Ramos (cell line): Measurements from ENCODE around the gene AFDN.

Source experiments
- in situ Hi-C: fragments of 300-500 bp; cut with MboI; formaldehyde crosslinking; loops from one replicate; pipeline ENCODE4 v1.14.3; 2022; ENCODE audit warnings: low sequenced_read_pairs; ENCODE audit not compliant: unreplicated experiment

The AFDN gene

GRCh38 chr6:167937301-167937700 is 110.6 kb downstream of the AFDN start:
- in situ Hi-C loops, result no loop called here

DNA sequence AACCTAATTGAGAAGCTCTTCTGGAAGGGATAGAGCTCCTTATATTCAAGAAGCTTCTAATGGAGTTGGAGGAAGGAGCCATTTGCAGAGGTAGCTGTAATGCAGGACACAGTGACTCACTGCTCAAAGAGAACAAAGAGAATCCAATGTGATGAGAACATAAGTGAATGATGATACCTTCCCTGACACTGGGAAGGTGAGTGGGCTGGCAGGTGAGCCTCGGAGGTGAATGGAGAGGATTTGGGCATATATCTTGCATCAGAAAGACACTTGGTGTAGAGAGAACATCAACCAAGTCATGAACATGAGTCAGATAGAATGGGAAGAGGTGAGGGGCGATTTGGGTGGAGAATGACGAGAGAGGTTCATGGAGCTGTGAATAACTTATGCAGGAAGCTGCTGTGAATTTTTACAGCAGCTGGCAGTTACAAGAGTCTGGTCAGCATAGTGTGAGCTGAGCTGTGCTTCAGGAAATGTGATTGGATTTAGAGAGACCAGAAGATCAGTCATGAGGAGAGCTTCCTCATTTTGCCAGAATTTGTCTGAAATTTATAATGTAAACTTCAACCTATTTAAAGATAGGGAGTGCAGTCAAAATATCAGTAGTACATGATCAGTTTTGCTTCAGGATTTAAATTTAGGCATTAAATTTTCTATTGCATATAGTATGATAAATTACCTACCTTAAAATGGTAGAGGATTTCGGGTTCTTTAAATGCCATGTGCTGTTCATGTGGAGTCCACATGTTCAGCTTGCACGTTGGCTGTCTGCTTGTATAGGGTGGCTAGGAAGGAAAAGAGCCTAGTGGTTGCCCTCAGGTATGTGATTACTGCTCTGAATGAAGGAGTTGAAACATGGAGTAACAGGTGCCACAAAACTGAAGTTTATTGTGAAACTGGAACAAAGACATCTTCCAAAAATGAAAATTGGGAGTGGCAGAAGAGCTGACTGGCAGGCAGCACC is 111.5 kb downstream of the AFDN start:
- in situ Hi-C loops, result no loop called here

GRCh38 chr6:167941822-167942221 is 115.1 kb downstream of the AFDN start:
- in situ Hi-C loops, result no loop called here

GRCh38 chr6:167944130-167944529 is 117.4 kb downstream of the AFDN start:
- in situ Hi-C loops, result no loop called here

GRCh38 chr6:167946007-167946406 is 119.3 kb downstream of the AFDN start:
- in situ Hi-C loops, result no loop called here

GRCh38 chr6:167946604-167947003 is 119.9 kb downstream of the AFDN start:
- in situ Hi-C loops, result no loop called here

GRCh38 chr6:167947716-167948115 is 121.0 kb downstream of the AFDN start:
- in situ Hi-C loops, result no loop called here

DNA sequence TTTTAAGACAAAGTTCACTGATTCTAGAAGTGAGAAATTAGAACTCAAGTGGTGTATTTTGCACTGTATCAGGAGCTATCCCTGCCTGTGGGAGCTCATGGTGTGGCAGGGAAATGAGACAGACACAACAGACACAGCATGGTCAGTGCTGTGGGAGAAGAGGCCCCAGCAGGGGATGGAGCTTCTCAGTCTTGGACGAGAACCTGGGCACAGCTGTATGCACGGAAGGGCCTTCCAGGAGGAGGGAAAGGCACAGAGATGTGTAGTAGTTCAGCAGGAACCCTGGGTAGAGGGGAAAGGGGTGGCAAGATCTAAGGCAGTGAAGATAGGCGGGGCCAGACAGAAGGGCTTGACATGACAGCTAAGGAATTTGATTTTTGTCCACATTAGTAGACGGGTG is 122.0 kb downstream of the AFDN start:
- in situ Hi-C loops, result no loop called here

GRCh38 chr6:167949121-167949684 is 122.5 kb downstream of the AFDN start:
- in situ Hi-C loops, result no loop called here

DNA sequence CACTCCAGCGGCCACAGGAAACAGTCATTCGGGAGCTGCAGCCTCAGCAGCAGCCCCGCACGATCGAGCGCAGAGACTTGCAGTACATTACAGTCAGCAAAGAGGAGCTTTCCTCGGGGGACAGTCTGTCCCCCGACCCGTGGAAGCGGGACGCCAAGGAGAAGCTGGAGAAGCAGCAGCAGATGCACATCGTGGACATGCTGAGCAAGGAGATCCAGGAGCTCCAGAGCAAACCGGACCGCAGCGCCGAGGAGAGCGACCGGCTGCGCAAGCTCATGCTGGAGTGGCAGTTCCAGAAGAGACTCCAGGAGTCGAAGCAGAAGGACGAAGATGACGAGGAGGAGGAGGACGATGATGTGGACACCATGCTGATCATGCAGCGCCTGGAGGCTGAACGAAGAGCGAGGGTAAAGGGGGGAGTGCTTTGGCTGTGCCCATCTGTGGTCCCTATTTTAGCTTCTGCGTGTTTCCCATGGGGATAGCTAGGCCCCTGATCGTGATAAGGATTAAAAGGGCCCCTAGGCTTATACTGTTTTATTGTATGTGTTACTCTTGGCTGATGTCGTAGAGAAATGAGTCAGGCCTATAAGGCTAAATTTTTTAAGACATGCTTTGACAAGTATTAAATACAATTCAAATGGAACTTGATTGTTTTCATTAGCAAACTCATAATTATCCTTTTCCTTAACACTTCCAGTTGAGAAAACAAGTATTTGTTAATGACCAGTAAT is 125.2 kb downstream of the AFDN start:
- in situ Hi-C loops, result no loop called here

- in situ Hi-C loops, result no loop called here
Observed at GRCh38 chr6:167952512-167952859, 125.8 kb downstream of the AFDN start.

- in situ Hi-C loops, result no loop called here
Observed at GRCh38 chr6:167953551-167953950, 126.8 kb downstream of the AFDN start.

DNA sequence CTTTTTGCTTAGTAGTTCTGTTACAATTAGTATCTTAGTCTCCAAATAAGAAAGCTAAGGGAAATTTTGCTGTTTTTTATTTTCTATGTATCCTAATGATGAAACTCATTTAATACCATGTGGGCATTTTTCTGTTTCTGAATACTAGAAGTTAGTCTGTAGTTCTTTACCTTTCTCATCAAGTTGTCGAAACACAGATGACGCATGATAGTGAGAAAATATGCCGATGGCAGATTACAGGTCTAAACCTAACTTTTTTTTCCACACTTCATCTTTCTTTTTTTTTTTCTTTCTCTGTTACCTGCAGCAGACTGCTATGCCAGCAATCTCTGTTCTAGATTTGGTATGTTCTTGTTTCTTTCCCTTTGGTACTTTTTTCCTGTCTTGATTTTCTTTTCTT is 127.4 kb downstream of the AFDN start:
- in situ Hi-C loops, result no loop called here

GRCh38 chr6:167956491-167956890 is 129.8 kb downstream of the AFDN start:
- in situ Hi-C loops, result no loop called here

DNA sequence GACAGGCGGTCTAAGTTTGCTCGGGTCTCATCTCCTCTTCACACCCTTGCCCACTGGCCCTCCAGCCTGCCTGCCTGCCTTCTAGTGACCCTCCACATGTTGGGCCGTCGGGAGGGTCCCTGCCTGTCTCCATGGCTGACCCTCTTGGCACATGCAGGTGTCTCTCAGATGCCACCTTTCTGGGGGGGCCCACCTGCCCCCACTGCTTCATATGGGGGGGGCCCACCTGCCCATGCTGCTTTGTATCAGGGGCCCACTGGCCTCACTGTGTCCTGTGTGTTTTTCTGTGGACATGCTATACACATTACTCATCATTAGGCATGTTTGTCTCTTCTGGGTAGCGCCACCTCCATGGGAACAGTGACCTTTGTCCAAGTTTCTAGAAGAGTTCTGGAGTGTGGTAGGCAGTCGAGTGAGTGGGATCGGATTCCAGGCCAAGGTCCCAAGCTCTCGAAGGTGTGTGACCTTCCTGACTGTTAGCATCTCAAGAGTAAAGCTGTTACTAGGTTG is 130.3 kb downstream of the AFDN start:
- in situ Hi-C loops, result no loop called here

DNA sequence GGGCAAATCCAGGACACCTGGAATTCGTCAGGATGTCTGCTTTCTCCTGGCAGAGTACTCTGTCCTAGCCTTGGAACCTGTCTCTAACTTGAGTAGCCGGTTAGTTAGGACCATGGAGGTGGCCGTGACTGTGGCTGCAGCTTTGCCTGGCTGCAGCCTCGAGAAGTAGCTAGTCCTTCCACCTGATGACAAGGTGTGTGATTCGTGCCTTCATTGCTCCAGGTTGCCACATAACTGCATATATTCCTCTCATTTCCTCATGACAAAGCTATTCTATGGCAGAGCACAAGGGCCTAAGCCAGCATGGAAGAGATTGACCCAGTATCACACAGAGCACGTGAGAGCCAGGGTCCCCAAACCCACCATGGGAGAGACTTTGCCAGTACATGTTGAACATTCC is 130.9 kb downstream of the AFDN start:
- in situ Hi-C loops, result no loop called here

GRCh38 chr6:167960579-167960978 is 133.9 kb downstream of the AFDN start:
- in situ Hi-C loops, result no loop called here

DNA sequence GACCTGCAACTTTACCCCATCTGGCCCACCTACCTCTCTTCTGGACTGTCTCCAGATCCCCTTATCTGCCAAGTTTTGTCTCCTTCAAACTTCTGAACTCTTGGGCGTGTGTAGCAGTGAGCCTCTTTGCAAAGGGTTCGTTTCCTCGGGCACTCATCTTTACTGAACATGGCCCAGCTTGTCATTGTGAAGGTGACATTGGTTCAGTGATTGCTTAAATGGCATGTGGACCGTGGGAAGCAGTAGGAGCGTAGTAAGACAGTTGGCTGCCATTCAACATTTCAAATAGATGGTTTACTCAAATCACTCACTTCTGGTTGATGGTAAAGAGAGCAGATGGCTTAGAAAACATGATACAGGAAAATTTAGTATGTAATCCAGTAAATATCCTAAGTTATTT is 136.0 kb downstream of the AFDN start:
- in situ Hi-C loops, result no loop called here

- in situ Hi-C loops, result no loop called here
Observed at GRCh38 chr6:167963589-167964057, 136.9 kb downstream of the AFDN start.

DNA sequence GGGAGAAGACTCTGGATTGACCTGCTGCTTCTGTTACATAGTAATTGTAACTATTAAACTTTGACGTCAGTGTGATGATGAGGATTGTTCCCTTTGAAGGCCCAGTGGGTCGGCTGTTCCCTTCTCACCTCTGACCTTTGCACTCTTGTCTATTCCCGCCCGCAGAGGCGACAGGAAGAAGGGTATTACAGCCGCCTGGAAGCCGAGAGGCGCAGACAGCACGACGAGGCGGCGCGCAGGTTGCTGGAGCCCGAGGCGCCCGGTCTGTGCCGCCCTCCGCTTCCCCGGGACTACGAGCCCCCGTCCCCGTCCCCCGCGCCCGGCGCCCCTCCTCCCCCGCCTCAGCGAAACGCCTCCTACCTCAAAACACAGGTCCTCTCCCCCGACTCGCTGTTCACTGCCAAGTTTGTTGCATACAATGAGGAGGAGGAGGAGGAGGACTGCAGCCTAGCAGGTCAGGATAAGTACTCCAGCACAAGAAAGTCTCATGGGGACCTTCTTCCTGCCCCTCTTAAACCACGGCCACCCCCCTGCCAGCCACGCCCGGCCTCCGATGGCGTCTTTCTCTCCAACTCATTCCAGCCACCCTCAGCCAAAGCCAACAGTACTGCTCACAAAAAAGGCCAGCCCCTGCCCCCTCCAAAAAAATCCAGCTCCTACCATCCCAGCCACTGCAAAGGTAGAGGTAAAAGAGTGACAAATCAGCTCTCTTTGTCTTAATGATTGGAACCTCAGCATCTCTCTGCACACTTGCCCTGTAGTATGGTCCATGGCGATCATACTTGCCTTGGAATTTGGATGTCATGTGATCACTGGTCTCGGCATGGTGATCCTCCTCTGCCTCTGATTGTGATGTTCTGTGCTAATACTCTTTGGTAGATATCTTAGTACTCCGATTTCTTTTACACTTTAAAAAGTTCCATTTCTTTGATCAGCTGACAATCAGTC is 139.2 kb downstream of the AFDN start:
- in situ Hi-C loops, result no loop called here
